Measurements from ENCODE around the gene IGSF10. TPM values are rescaled to one million over a fixed set of nuclear protein-coding genes. Genes with fewer than 3 reads are reported as not detected.
"Not testable (repeated sequence)": the region's sequence is repeated elsewhere in the genome, so short reads cannot be mapped to it uniquely, and the experiment has no call there.

The IGSF10 gene
- 3.0 TPM for total RNA-seq
- long read RNA-seq, result 0 reads

DNA sequence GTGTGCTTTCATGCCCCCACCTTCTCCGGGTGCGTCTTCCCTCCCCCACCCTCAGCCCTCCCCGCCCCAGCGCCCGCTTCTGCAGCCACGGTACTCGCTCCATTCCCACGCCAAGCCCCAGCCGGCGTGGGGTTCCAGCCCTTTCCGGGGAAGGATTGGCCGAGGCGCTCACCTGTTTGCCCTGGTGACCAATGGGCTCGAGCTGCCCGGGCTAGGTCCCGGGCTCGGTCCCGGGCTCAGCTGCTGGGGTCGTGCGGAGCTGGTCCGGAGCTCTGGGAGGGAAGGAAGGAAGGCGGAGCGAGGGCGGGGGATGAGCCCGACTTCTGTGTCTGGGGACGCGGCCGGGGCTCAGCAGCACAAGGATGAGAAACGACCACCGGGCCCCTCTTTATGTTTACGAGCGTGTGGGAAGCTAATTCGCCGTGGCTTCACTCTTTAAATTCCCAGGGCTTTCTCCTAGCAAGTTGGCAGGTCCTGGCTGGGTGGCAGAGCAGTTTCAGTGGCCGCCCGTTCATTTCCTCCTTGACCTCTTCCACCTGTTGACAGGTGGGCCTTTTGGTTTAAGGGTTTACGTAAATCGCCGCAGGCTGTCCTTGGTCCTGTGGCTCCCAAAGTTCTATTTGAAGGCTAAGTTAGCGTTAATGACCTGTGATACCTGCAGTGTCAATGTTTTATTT is at the start of gene IGSF10:
TSS of gene IGSF10 (minus strand) at position 288 of the 677 bp plus-strand sequence. CDS start 2,352 bp downstream, outside the sequence.
- intact Hi-C loops (cut with DNase I), result no loop called here
- peak; percentile 65 for ATAC-seq
- peak; percentile 77 for DNase-seq (ENCODE audit: missing footprints)

DNA sequence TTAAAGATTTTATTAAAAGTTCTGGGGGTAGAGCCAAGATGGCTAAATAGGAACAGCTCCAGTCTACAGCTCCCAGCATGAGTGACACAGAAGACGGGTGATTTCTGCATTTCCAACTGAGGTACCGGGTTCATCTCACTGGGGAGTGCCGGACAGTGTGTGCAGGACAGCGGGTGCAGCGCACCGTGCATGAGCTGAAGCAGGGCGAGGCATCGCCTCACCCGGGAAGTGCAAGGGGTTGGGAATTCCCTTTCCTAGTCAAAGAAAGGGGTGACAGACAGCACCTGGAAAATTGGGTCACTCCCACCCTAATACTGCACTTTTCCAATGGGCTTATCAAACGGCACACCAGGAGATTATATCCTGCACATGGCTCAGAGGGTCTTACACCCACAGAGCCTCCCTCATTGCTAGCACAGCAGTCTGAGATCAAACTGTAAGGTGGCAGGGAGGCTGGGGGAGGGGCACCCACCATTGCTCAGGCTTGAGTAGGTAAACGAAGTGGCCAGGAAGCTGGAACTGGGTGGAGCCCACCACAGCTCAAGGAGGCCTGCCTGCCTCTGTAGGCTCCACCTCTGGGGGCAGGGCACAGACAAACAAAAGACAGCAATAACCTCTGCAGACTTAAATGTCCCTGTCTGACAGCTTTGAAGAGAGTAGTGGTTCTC is 48.7 kb upstream of the IGSF10 start:
- intact Hi-C loops (cut with DNase I); ATAC-seq; DNase-seq (ENCODE audit: missing footprints): not testable (repeated sequence)

DNA sequence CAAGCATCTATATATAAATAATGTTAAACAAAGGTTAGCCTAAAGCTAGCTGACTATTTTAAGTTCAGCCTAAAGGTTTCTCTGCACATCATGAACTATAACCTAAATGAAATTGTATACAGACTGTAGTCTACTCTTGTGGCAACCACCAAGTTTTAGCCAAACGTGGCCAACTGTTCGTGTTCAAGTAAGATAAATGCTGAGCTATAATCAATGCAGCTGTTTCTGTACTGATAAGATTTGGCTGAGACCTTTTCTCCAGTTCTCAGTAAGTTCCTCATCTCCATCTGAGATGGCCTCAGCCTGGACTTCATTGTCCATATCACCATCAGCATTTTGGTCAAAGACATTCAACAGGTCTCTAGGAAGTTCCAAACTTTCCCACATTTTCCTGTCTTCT is 43.7 kb upstream of the IGSF10 start:
- DNase-seq (ENCODE audit: missing footprints), result no peak
- no peak for ATAC-seq
- intact Hi-C loops (cut with DNase I), result no loop called here

GRCh38 chr3:151503074-151503473 is 42.2 kb upstream of the IGSF10 start:
- intact Hi-C loops (cut with DNase I), result no loop called here
- DNase-seq (ENCODE audit: missing footprints) (no peak), ATAC-seq (no peak)

- ATAC-seq, result peak; percentile 72
- no peak for DNase-seq (ENCODE audit: missing footprints)
- intact Hi-C loops (cut with DNase I), result no loop called here
These were observed 41.2 kb upstream of the IGSF10 start for GRCh38 chr3:151501923-151502632.

GRCh38 chr3:151501171-151501922 is 40.5 kb upstream of the IGSF10 start:
- intact Hi-C loops (cut with DNase I), result no loop called here
- ATAC-seq (peak; percentile 48), DNase-seq (ENCODE audit: missing footprints) (no peak)

DNA sequence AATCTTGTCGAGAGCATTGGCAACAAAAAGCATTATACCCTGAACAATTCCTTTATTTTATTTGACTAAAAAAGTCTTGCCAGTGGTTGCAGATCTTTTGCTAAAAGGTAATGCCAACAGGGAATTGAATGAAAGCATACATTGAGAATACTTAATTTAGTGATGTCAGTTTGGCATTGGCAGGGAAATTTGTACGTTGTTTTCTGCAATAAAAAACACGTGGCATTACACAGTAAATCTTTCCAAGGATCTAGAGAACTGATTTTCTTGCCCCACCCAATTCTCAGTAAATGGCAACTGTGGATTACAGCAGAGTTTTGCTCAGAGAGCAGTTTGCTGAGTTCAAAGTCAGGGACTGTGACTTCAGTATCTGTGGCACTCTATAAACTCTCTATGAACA is 38.3 kb upstream of the IGSF10 start:
- ATAC-seq (no peak), DNase-seq (ENCODE audit: missing footprints) (no peak)
- intact Hi-C loops (cut with DNase I), result no loop called here

DNA sequence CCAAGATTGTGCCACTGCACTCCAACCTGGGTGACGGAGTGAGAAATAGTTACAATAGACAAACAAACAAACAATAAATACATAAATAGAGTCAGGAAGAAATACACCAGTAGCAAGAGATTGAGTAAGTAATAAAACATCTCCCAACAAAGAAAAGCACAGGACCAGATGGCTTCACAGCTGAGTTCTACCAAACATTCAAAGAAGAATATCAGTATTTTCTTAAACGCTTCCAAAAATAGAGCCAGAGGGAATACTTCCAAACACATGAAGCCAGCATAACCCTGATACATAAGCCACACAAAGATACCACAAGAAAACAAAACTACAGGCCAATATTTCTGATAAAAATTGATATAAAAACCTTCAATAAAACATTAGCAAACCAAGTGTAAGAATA is 30.7 kb upstream of the IGSF10 start:
- ATAC-seq, result peak; percentile 57
- no peak for DNase-seq (ENCODE audit: missing footprints)
- intact Hi-C loops (cut with DNase I), result no loop called here

GRCh38 chr3:151487833-151488232 is 27.0 kb upstream of the IGSF10 start:
- ATAC-seq; intact Hi-C loops (cut with DNase I); DNase-seq (ENCODE audit: missing footprints): not testable (repeated sequence)

DNA sequence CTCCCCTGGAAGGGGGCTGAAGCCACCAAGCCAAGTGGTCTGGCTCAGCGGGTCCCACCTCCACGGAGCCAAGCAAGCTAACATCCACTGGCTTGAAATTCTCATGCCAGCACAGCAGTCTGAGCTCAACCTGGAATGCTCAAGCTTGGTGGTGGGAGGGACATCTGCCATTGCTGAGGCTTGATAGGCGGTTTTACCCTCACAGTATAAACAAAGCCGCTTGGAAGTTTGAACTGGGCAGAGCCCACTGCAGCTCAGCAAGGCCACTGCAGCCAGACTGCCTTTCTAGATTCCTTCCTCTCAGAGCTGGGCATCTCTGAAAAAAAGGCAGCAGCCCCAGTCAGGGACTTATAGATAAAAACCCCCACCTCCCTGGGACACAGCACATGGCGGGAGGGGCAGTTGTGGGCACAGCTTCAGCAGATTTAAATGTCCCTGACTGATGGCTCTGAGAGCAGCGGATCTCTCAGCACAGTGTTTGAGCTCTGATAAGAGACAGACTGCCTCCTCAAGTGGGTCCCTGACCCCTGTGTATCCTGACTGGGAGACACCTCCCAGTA is 23.2 kb upstream of the IGSF10 start:
- DNase-seq (ENCODE audit: missing footprints), result no peak
- ATAC-seq, result no peak
- intact Hi-C loops (cut with DNase I), result no loop called here

DNA sequence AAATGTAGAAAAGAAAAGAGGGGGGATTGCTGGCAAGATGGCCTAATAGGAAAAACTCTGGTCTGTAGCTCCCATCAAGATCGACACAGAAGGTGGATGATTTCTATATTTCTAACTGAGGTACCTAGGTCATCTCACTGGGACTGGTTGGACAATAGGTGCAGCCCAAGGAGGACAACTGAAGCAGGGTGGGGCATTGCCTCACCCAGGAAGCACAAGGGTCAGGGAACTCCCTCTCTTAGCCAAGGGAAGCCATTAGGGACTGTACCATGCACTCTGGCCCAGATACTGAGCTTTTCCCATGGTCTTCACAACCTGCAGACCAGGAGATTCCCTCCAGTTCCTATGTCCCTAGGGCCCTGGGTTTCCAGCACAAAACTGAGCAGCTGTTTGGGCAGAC is 22.6 kb upstream of the IGSF10 start:
- intact Hi-C loops (cut with DNase I), result no loop called here
- DNase-seq (ENCODE audit: missing footprints) (no peak), ATAC-seq (no peak)

DNA sequence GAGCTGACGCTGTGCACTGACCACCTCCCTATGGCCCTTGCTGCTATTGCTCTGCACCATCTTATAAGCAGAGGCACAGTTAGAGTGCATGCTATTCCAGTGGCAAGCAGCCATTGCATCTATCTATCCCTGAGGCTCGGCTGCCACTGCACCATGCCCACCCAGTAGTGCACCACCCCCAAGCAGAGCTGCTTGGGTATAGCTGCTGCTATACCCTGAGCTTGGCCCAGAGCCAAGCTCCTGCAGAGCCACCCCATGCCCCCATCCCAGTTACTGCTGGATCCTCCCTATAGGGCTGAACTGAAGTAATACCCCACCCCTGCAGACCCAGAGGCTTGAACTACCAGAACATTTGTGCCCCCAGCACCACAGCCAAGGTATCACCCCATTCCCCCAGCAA is 19.6 kb upstream of the IGSF10 start:
- intact Hi-C loops (cut with DNase I), result no loop called here
- ATAC-seq, result no peak
- DNase-seq (ENCODE audit: missing footprints), result no peak

- intact Hi-C loops (cut with DNase I), result no loop called here
- ATAC-seq, result no peak
- no peak for DNase-seq (ENCODE audit: missing footprints)
These were observed 18.6 kb upstream of the IGSF10 start for GRCh38 chr3:151479452-151479851.

DNA sequence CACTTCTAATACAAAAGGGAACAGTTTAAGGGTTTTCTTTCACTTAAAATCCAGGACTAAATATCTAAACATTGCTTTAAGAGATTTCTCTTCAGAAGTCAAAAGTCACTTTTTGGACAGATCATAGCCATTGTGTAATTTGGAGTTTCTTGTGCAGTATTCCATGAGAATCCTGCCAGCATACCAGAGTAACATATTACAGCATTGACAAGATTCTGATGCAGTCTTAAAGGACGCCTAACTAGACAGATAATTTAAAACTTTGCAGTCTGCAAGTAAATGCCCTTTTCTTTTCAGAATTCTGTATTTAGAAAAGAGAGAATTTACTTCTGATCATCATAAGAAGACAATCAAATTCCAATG is 17.5 kb upstream of the IGSF10 start:
- DNase-seq (ENCODE audit: missing footprints) (no peak), ATAC-seq (no peak)
- intact Hi-C loops (cut with DNase I), result no loop called here

DNA sequence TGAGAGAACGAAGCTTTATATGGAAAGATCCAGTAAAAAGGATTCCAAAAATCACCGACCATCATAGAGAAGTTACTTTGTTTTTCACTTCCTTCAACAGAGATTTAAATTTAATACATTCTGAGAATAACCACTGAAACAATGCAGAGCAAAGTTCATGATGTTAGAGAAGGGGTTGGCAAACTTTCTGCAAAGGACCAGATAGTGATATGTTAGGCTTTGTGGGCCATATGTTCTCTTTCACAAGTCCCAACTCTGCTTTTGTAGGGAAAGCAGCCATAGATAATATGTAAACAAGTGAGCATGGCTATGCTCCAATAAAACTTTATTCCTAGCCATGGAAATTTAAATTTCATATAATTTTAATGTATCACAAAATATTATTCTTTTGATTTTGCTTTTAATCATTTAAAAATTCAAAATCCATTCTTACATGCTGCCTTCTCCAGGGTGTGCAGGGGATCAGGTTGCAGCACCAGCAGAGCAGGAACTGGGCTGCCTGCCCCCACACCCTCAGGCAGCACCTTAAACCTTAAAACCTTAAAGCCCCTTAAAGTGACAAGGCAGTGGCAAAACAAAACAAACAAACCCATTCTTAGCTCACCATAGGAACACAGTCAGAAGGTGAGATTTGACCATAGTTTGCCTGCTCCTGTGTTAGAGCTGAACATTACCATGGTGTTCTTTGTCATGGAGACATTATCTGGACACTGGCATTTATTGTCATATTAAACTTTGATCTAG is 16.9 kb upstream of the IGSF10 start:
- ATAC-seq (no peak), DNase-seq (ENCODE audit: missing footprints) (no peak)
- intact Hi-C loops (cut with DNase I), result no loop called here

- intact Hi-C loops (cut with DNase I), result no loop called here
- DNase-seq (ENCODE audit: missing footprints) (peak; percentile 34), ATAC-seq (peak; percentile 20)
These were observed 15.6 kb upstream of the IGSF10 start for GRCh38 chr3:151476344-151477018.

GRCh38 chr3:151468284-151468917 is 7.5 kb upstream of the IGSF10 start:
- DNase-seq (ENCODE audit: missing footprints) (no peak), ATAC-seq (peak; percentile 63)
- intact Hi-C loops (cut with DNase I), result loop anchor here (2.0 to 5.0 kb wide), 2 partner anchors 369 to 450 kb away; no protein-coding TSS in a partner anchor

All from Right ventricle myocardium inferior (tissue), 1 donor.